Neural progenitor cell (in vitro differentiated cells): Measurements from ENCODE around the gene AUTS2. TPM values are rescaled to one million over a fixed set of nuclear protein-coding genes. Genes with fewer than 3 reads are reported as not detected.

Source experiments
- DNase-seq: peaks from one replicate; pipeline ENCODE4 v3.0.0-alpha.2; 2016; ENCODE audit warnings: low spot score
- H2AFZ ChIP-seq: fragments of 200-600 bp; sonication (generic); replicated peaks from 2 replicates; pipeline ENCODE4 v1.6.1; 2016; ENCODE audit warnings: antibody characterized with exemption
- H3F3A ChIP-seq: fragments of 200-600 bp; sonication (generic); 2 replicates; pipeline ENCODE4 v1.6.1; 2016; ENCODE audit warnings: antibody characterized with exemption, low read depth
- H3K27ac ChIP-seq: fragments of 200-600 bp; sonication (generic); 2 replicates; pipeline ENCODE4 v1.5.1; 2016; ENCODE audit warnings: mild to moderate bottlenecking
- H3K27me3 ChIP-seq: fragments of 200-600 bp; sonication (generic); 2 replicates; pipeline ENCODE4 v1.6.1; 2016; ENCODE audit warnings: mild to moderate bottlenecking, moderate library complexity
- H3K36me3 ChIP-seq: fragments of 200-600 bp; sonication (generic); 2 replicates; pipeline ENCODE4 v1.5.1; 2016
- H3K4me1 ChIP-seq: fragments of 200-600 bp; sonication (generic); 2 replicates; pipeline ENCODE4 v1.6.1; 2016; ENCODE audit warnings: mixed run types
- H3K4me2 ChIP-seq: fragments of 200-600 bp; sonication (generic); 2 replicates; pipeline ENCODE4 v1.6.1; 2016
- H3K4me3 ChIP-seq: fragments of 200-600 bp; sonication (generic); 2 replicates; pipeline ENCODE4 v1.5.1; 2016
- H3K79me2 ChIP-seq: fragments of 200-600 bp; sonication (generic); 2 replicates; pipeline ENCODE4 v1.6.1; 2016; ENCODE audit warnings: low read depth
- H3K9ac ChIP-seq: fragments of 200-600 bp; sonication (generic); 2 replicates; pipeline ENCODE4 v1.6.1; 2016
- H3K9me3 ChIP-seq: fragments of 200-600 bp; sonication (generic); 2 replicates; pipeline ENCODE4 v1.5.1; 2016; ENCODE audit warnings: low read depth
- H4K20me1 ChIP-seq: fragments of 200-600 bp; sonication (generic); 2 replicates; pipeline ENCODE4 v1.6.1; 2016; ENCODE audit warnings: low read depth
- H3K27ac Mint-ChIP-seq: 3 replicates; pipeline ENCODE4 v1.8.0; 2021; ENCODE audit warnings: mixed read lengths
- H3K27me3 Mint-ChIP-seq: 2 replicates; pipeline ENCODE4 v1.8.0; 2022; ENCODE audit warnings: low read depth, mild to moderate bottlenecking, inconsistent platforms, moderate library complexity, mixed read lengths; ENCODE audit not compliant: insufficient read depth
- H3K36me3 Mint-ChIP-seq: 3 replicates; pipeline ENCODE4 v1.8.0; 2021; ENCODE audit warnings: mixed read lengths
- H3K4me1 Mint-ChIP-seq: 3 replicates; pipeline ENCODE4 v1.8.0; 2021; ENCODE audit warnings: mixed read lengths
- H3K4me3 Mint-ChIP-seq: 3 replicates; pipeline ENCODE4 v1.8.0; 2021; ENCODE audit warnings: mild to moderate bottlenecking, moderate library complexity, mixed read lengths
- H3K9me3 Mint-ChIP-seq: 3 replicates; pipeline ENCODE4 v1.8.0; 2020; ENCODE audit warnings: mixed read lengths
- EZH2 ChIP-seq: fragments of 200-600 bp; sonication (generic); IDR thresholded peaks from 2 replicates; pipeline ENCODE4 v1.6.1; 2017; ENCODE audit warnings: antibody characterized with exemption, mild to moderate bottlenecking, moderate library complexity
- EZH2phosphoT487 ChIP-seq: fragments of 200-600 bp; sonication (generic); IDR thresholded peaks from 2 replicates; pipeline ENCODE4 v1.6.1; 2017; ENCODE audit warnings: antibody characterized with exemption
- total RNA-seq: library from RNA; depleted of rRNA; stranded (reverse); fragments of >200 nt; gene quantifications from 2 replicates; pipeline ENCODE4 v1.2.3, GENCODE V29; 2015; ENCODE audit warnings: low replicate concordance
- TF ChIP-seq, protein P1 (sequence below): fragments of 200-600 bp; sonication (generic); IDR thresholded peaks from 2 replicates; pipeline ENCODE4 v1.5.1; 2017; ENCODE audit warnings: antibody characterized with exemption, mild to moderate bottlenecking

The AUTS2 gene
- total RNA-seq, 1 donor from 2014 or later = 50.0 TPM

DNA sequence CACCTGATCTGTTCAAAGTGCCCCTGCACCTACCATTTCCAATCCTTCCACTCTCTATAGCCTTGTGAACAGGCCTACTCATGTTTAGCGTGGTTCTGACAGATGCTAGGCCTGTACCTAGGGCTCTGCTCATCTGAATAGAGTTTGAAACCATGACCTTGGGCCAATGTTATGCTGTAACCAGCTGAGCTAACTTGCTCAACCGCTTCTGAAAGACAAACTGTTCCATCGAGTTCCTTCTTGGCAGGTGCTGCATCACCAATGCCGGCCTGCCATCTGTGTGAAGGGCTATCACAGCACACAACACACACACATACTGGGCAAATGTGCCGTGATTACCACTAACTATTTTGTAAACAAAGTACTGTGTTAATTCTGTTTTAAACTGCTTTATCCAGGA lies 1114.7 kb downstream of the AUTS2 start:
- Mint-ChIP-seq H3K27ac (no peak overlapping the region), H3K4me1 (peaks cover 24% of the 10 kb centered on the region), H3K4me3 (no peak overlapping the region), H3K9me3 (peaks cover 24% of the 10 kb centered on the region), H3K27me3 (peaks cover 3% of the 10 kb centered on the region), H3K36me3 (peaks cover 47% of the 10 kb centered on the region)
- Histone ChIP-seq H3K4me1 (peaks cover 13% of the 10 kb centered on the region), H3K4me3 (no peak overlapping the region), H3K79me2 (peaks cover 100% of the 10 kb centered on the region), H2AFZ (no peak overlapping the region), H3K27ac (no peak overlapping the region), H3K36me3 (peaks cover 12% of the 10 kb centered on the region), H4K20me1 (peaks cover 89% of the 10 kb centered on the region), H3K9ac (no peak overlapping the region), H3K4me2 (no peak overlapping the region), H3K9me3 (peaks cover 4% of the 10 kb centered on the region), H3F3A (peaks cover 49% of the 10 kb centered on the region), H3K27me3 (no peaks in the 10 kb centered on the region)
- no peak for DNase-seq
- TF ChIP-seq, protein P1, sequence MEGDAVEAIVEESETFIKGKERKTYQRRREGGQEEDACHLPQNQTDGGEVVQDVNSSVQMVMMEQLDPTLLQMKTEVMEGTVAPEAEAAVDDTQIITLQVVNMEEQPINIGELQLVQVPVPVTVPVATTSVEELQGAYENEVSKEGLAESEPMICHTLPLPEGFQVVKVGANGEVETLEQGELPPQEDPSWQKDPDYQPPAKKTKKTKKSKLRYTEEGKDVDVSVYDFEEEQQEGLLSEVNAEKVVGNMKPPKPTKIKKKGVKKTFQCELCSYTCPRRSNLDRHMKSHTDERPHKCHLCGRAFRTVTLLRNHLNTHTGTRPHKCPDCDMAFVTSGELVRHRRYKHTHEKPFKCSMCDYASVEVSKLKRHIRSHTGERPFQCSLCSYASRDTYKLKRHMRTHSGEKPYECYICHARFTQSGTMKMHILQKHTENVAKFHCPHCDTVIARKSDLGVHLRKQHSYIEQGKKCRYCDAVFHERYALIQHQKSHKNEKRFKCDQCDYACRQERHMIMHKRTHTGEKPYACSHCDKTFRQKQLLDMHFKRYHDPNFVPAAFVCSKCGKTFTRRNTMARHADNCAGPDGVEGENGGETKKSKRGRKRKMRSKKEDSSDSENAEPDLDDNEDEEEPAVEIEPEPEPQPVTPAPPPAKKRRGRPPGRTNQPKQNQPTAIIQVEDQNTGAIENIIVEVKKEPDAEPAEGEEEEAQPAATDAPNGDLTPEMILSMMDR = no peak
- TF ChIP-seq EZH2 (no peak), EZH2phosphoT487 (no peak)

DNA sequence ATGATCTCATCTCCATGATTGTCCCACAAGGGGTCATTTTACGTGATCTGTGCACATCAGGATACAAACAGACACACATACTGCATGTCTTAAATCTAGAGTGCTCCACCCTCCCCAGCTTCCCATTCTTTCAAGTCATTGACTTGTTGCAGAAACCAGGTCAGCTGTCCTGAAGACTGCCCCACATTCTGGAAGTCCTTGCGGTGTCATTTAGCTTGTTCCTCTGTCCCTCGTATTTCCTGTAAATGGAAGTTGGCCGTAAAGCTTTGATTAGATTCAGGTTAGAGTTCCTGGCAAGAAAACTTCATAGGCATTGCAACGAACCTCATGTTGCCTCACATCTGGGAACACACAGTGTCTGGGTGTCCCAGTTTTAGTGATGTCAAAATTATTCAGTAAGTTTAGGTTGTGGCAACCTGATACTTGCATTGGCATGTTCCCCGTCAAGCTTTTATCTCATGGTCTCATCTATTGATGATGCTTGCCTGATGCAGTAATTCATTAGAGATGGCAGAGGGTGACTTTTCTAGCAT lies 1116.3 kb downstream of the AUTS2 start:
- H3K27ac ChIP-seq = no peak overlapping the region
- H3K4me2 ChIP-seq = no peak overlapping the region
- peaks cover 17% of the 10 kb centered on the region for H3K4me1 ChIP-seq
- H3K4me3 Mint-ChIP-seq = no peak overlapping the region
- H3K27ac Mint-ChIP-seq = no peak overlapping the region
- peaks cover 3% of the 10 kb centered on the region for H3K27me3 Mint-ChIP-seq
- no peaks in the 10 kb centered on the region for H3K27me3 ChIP-seq
- H3K36me3 ChIP-seq = peaks cover 12% of the 10 kb centered on the region
- no peak overlapping the region for H3K4me3 ChIP-seq
- H3K79me2 ChIP-seq = peaks cover 100% of the 10 kb centered on the region
- peaks cover 4% of the 10 kb centered on the region for H3K9me3 ChIP-seq
- peaks cover 51% of the 10 kb centered on the region for H3F3A ChIP-seq
- H2AFZ ChIP-seq = no peak overlapping the region
- H3K9me3 Mint-ChIP-seq = peaks cover 24% of the 10 kb centered on the region
- no peak for DNase-seq
- peaks cover 89% of the 10 kb centered on the region for H4K20me1 ChIP-seq
- peaks cover 51% of the 10 kb centered on the region for H3K36me3 Mint-ChIP-seq
- no peak overlapping the region for H3K9ac ChIP-seq
- peaks cover 26% of the 10 kb centered on the region for H3K4me1 Mint-ChIP-seq
- no peak for TF ChIP-seq EZH2
- no peak for TF ChIP-seq EZH2phosphoT487
- TF ChIP-seq, protein P1 = no peak

DNA sequence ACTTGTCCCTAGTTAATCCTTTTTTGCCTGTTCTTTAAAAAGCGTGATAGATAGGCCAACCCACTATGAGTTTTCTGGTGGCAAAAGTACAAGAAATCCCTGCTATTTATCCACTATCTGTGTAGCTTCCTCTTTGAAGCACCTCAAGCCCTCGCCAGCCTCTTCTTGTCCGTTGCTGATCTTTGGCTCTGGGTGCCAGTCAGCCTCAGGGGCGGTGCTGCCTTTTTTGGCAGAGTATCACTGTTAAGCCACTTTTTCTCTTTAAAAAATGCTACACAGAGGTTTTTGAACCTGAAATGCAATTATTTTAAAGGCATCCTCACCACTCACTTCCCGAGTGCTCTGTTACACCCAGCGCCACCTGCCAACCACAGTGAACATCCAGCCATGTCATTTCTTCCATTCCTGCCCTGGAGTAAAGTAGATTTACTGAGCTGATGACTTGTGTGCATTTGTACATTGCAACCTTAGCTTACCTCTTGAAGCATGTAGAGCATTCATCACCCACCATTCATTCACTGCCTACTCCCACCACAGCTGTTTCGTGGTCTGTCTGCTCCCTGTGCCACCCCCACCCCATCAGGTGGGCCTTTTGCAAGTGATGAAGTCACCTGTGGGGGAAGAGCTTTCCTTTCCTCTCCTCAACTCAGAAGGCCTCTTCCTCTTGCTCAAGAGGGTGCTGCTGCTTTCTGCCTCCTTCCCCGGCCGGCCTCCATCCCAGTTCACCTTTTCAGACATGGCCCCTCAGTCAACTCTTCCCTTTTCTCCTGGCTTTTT lies 1119.5 kb downstream of the AUTS2 start:
- H3K27me3 ChIP-seq = no peaks in the 10 kb centered on the region
- no peak overlapping the region for H3K27ac ChIP-seq
- TF ChIP-seq, protein P1 = no peak
- TF ChIP-seq EZH2 = no peak
- TF ChIP-seq EZH2phosphoT487 = no peak
- H3K36me3 ChIP-seq = peaks cover 9% of the 10 kb centered on the region
- Mint-ChIP-seq H3K36me3 (peaks cover 43% of the 10 kb centered on the region), H3K4me1 (peaks cover 36% of the 10 kb centered on the region), H3K9me3 (peaks cover 19% of the 10 kb centered on the region), H3K4me3 (no peak overlapping the region), H3K27me3 (peaks cover 2% of the 10 kb centered on the region), H3K27ac (no peak overlapping the region)
- no peak for DNase-seq
- H3K79me2 ChIP-seq = peaks cover 100% of the 10 kb centered on the region
- peaks cover 4% of the 10 kb centered on the region for H3K9me3 ChIP-seq
- peaks cover 90% of the 10 kb centered on the region for H4K20me1 ChIP-seq
- H3F3A ChIP-seq = peaks cover 62% of the 10 kb centered on the region
- H3K4me3 ChIP-seq = no peak overlapping the region
- H3K4me1 ChIP-seq = peaks cover 37% of the 10 kb centered on the region
- no peak overlapping the region for H3K9ac ChIP-seq
- H2AFZ ChIP-seq = no peak overlapping the region
- H3K4me2 ChIP-seq = no peak overlapping the region
